Measurements from ENCODE around the gene CC2D1A.
A peak's percentile ranks its signal among the peaks of the same experiment; 100 is the strongest.

CC2D1A gene

GRCh38 chr19:13883516-13884064, 22.4 kb upstream of the CC2D1A start:
- H3K4me3 ChIP-seq (replicated peaks; ENCODE audit: low read depth, low read length) = no peak overlapping the region
- peak; percentile 25 for TF ChIP-seq CTCF (IDR thresholded peaks at IDR 0.05; ENCODE audit: low read depth, low read length, missing control alignments)
- DNase-seq (ENCODE audit: extremely low read depth, low read depth) = no peak

DNA sequence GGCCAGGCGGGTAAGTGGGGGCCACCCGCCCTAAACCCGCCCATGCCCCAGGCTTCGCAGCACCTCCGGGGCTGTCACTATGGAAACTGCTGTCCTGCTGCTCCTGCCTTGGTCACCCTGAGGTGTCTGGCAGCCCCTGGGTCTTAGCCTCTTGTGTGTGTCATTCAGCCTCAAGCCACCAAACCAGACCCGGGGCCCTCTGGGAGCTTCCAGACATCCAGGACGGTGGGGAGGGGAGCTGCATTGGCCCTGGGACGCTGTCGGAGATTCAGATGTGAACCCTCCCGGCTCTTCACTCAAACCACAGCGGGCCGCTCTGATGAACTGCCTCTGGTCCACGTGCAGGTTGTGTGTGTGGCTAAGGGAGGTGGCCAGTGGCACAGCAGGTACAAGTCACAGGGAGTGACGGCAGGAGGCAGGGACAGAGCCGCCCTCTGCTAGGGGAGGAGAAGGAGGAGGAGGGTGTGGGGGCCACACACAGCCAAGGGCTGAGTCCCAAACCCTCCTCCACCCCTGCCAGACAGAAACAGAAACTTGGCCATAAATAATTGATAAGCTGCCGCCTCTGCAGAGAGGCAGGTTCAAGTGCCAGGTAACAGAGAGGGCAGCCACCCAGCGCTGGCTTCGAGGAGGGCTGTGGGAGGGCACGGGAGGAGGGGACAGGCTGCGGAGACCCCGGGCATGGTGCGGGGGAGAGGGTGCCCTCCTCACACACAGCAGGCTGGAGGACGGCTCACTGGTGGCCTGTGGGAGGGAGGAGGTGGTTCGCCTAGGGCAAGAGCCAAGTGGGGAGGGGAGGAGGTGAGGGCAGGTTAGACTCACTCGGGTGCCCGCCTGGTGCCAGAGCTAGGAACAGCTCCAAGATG, 21.0 kb upstream of the CC2D1A start:
- TF ChIP-seq CTCF (IDR thresholded peaks at IDR 0.05; ENCODE audit: low read depth, low read length, missing control alignments) = no peak
- no peak for DNase-seq (ENCODE audit: extremely low read depth, low read depth)
- no peak overlapping the region for H3K4me3 ChIP-seq (replicated peaks; ENCODE audit: low read depth, low read length)

DNA sequence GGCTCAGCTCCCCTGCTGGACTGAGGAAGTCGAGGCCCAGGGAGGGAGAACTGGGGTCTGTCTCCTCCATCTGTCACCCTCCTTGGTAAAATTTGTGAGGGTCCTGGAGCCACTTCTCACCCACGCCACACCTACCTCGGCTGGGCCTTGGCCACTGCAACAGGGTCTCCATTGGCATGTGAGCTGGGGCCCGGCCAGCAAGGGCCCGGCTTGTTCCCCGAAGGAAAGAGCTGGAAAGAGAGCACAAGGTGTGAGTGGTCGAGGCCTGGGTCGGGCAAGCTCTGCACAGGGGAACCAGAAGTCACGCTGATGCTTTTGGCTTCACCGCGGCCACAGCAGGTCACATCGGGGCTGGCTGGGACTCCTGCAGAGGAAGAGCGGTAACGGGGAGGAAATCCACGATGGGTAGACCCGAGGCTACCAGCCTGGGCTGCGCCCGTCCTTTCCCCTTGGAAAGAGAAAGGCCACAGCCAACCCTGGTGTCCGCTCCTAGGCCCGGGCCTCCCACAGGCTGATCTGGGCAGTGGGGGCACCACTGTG, 20.1 kb upstream of the CC2D1A start:
- H3K4me3 ChIP-seq (replicated peaks; ENCODE audit: low read depth, low read length) = no peak overlapping the region
- no peak for TF ChIP-seq CTCF (IDR thresholded peaks at IDR 0.05; ENCODE audit: low read depth, low read length, missing control alignments)
- DNase-seq (ENCODE audit: extremely low read depth, low read depth) = no peak

DNA sequence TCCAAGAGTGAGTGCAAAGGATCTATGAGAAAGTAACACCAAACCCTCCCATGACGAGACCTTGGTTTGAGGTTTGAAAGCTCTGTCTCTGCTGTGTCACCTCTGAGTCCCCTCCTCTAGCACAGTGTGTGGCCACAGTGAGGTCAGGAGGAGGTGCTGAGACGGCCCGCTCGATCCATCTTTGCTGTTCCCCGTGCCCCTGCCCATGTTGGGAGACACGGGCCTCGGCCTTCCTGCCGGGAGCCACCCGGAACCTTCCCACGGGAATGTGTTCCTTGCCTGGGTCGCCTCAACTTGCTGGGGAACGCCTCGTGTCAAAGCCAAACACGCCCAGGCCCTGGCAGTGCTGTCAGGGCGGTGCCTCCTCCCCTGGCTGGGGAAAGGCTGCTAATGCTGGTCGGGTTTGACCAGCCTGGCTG, 19.0 kb upstream of the CC2D1A start:
- DNase-seq (ENCODE audit: extremely low read depth, low read depth) = no peak
- TF ChIP-seq CTCF (IDR thresholded peaks at IDR 0.05; ENCODE audit: low read depth, low read length, missing control alignments) = no peak
- H3K4me3 ChIP-seq (replicated peaks; ENCODE audit: low read depth, low read length) = no peak overlapping the region

GRCh38 chr19:13887517-13887916, 18.5 kb upstream of the CC2D1A start:
- TF ChIP-seq CTCF (IDR thresholded peaks at IDR 0.05; ENCODE audit: low read depth, low read length, missing control alignments) = no peak
- no peak for DNase-seq (ENCODE audit: extremely low read depth, low read depth)
- H3K4me3 ChIP-seq (replicated peaks; ENCODE audit: low read depth, low read length) = no peak overlapping the region

GRCh38 chr19:13888281-13888680, 17.7 kb upstream of the CC2D1A start:
- TF ChIP-seq CTCF (IDR thresholded peaks at IDR 0.05; ENCODE audit: low read depth, low read length, missing control alignments) = no peak
- H3K4me3 ChIP-seq (replicated peaks; ENCODE audit: low read depth, low read length) = no peak overlapping the region
- DNase-seq (ENCODE audit: extremely low read depth, low read depth) = no peak
